HepG2 (cell line): ENCODE data around the gene ATN1. TPM values are rescaled to one million over a fixed set of nuclear protein-coding genes. Genes with fewer than 3 reads are reported as not detected.

Source experiments
- AGO2 ChIP-seq: fragments of 200-400 bp; formaldehyde crosslinking; optimal IDR thresholded peaks from 2 replicates; pipeline ENCODE3; 2017; ENCODE audit warnings: mild to moderate bottlenecking, low read depth, low read length, moderate library complexity
- AKNA ChIP-seq: sonication (generic); formaldehyde crosslinking; IDR thresholded peaks from 2 replicates; pipeline ENCODE4 v1.4.0; 2020; ENCODE audit warnings: missing genetic modification reagents, borderline replicate concordance
- EP300 ChIP-seq, 3 experiments: sonication (generic) in 1 of 3; formaldehyde crosslinking in 1 of 3; IDR thresholded peaks; 2 replicates each; pipeline versions ENCODE4 v1.5.1 to v1.6.1; 2011 to 2020; ENCODE audit warnings: low read depth in 2 of 3, low read length in 2 of 3, borderline replicate concordance in 1 of 3, improper control_type of control experiment in 1 of 3, mild to moderate bottlenecking in 1 of 3, missing genetic modification reagents in 1 of 3, moderate library complexity in 1 of 3
- KMT2A ChIP-seq: sonication (generic); formaldehyde crosslinking; IDR thresholded peaks from 2 replicates; pipeline ENCODE4 v1.4.0; 2020; ENCODE audit warnings: missing genetic modification reagents
- MEF2D ChIP-seq: sonication (generic); formaldehyde crosslinking; IDR thresholded peaks from 2 replicates; pipeline ENCODE4 v1.5.1; 2020; ENCODE audit warnings: mild to moderate bottlenecking, missing genetic modification reagents
- PREB ChIP-seq: sonication (generic); formaldehyde crosslinking; IDR thresholded peaks from 2 replicates; pipeline ENCODE4 v1.4.0; 2020; ENCODE audit warnings: missing genetic modification reagents
- ZBTB33 ChIP-seq: sonication (generic); formaldehyde crosslinking; IDR thresholded peaks from 2 replicates; pipeline ENCODE4 v1.4.0; 2020; ENCODE audit warnings: missing genetic modification reagents
- ZBTB43 ChIP-seq: sonication (generic); formaldehyde crosslinking; conservative IDR thresholded peaks from 2 replicates; pipeline ENCODE4 v1.4.0; 2020; ENCODE audit warnings: missing genetic modification reagents
- ZFX ChIP-seq: sonication (generic); formaldehyde crosslinking; IDR thresholded peaks from 2 replicates; pipeline ENCODE4 v1.4.0; 2020; ENCODE audit warnings: mild to moderate bottlenecking, low read depth, missing genetic modification reagents, moderate library complexity
- ZMAT5 ChIP-seq: sonication (generic); formaldehyde crosslinking; IDR thresholded peaks from 2 replicates; pipeline ENCODE4 v1.5.0; 2020; ENCODE audit warnings: mild to moderate bottlenecking, low read depth, missing genetic modification reagents, borderline replicate concordance
- ZNF558 ChIP-seq: sonication (generic); formaldehyde crosslinking; IDR thresholded peaks from 2 replicates; pipeline ENCODE4 v1.9.0; 2022; ENCODE audit warnings: mild to moderate bottlenecking, missing genetic modification reagents, borderline replicate concordance
- ZNF652 ChIP-seq: IDR thresholded peaks from 2 replicates; pipeline ENCODE4 v1.6.1; 2016; ENCODE audit warnings: low read depth, borderline replicate concordance
- ZNF781 ChIP-seq: sonication (generic); formaldehyde crosslinking; IDR thresholded peaks from 2 replicates; pipeline ENCODE4 v1.5.1; 2020; ENCODE audit warnings: borderline replicate concordance, mild to moderate bottlenecking, missing genetic modification reagents; ENCODE audit errors: not compliant biosample characterization
- polyA plus RNA-seq, 8 experiments: library from polyadenylated mRNA; depleted of rRNA in 3 of 8; stranded (reverse) in 7 of 8; unstranded in 1 of 8; fragments of >200 nt; fragmentation: Illumina TruSeq in 4 of 8; extraction: Trizol in 4 of 8; gene quantifications; 2 replicates each; pipeline versions ENCODE4 v1.2.1 to v1.2.3, GENCODE V29; 2011 to 2016; ENCODE audit warnings: low read depth in 4 of 8, missing spikeins in 1 of 8, mixed read lengths in 1 of 8; ENCODE audit not compliant: insufficient read depth in 1 of 8
- total RNA-seq, 5 experiments: library from RNA; depleted of rRNA; stranded (reverse); fragments of >200 nt; fragmentation: Illumina TruSeq; extraction: Trizol; gene quantifications; 2 replicates each; pipeline ENCODE4 v1.2.3, GENCODE V29; 2016; ENCODE audit warnings: low read depth in 1 of 5
- TF ChIP-seq, protein P1 (sequence below): sonication (generic); formaldehyde crosslinking; IDR thresholded peaks from 2 replicates; pipeline ENCODE4 v1.9.0; 2021; ENCODE audit warnings: missing genetic modification reagents, borderline replicate concordance

The ATN1 gene
- total and polyA plus RNA-seq, 2 of the 13 experiments (the other 11 are each of a cell fraction or from before 2014, with no cell fraction given), result 2.1 to 8.6 TPM

DNA sequence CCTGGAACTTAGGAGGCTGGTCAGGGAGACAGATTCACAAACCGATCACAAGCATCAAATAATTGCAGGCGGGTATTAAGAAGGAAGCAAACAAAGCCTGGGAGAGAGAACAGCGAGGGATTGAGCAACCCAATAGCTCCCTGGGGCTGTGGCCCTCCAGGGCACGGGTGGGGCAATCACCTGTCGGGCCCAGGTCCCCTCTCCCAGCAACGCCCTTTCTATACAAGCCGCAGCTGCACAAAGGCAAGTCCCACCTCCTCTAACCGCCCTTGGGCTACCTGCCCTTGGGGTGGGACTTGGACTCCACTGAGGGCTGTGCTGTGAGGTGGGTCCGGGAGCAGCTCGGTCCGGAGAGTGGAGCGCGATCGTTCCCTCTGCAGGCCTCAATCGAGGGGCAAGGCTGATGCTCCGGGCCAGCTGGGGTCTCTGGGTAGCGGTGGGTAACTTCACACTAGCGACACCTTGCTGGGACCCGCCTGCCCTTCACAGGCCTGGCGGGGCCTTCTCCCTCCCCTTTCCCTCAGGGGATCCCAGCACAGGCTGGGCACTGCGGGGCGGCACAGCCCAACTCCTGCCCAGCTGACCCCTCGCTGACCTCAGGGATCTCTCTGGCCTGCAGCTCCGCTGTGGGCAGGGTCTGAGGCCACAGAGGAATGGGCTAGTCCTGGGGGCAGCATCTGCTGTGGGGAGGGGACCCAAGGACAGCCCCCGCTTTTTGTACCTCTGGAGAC is 34.7 kb downstream of the ATN1 start (continued):
- TF ChIP-seq AKNA (0 out of 2 replicates have a peak, but pooled peaks have one; percentile 59), ZNF652 (CRISPR knock-in tag) (no peak), AGO2 (peak; percentile 46), MEF2D (CRISPR knock-in tag) (no peak), EP300 (IDR thresholded peaks at IDR 0.05; ENCODE audit: low read depth in 2 of 2, low read length in 2 of 2) (no peak), EP300 (CRISPR knock-in tag; IDR thresholded peaks at IDR 0.05; ENCODE audit: borderline replicate concordance) (no peak), ZNF781 (CRISPR knock-in tag) (peak; percentile 78), ZNF558 (CRISPR knock-in tag) (no peak), PREB (CRISPR knock-in tag) (no peak), ZFX (CRISPR knock-in tag) (peak; percentile 9; the same call in 1 of the 2 replicates), KMT2A (CRISPR knock-in tag) (no peak), ZMAT5 (CRISPR knock-in tag) (no peak), ZBTB43 (CRISPR knock-in tag) (no peak), ZBTB33 (CRISPR knock-in tag) (peak; percentile 76)
- TF ChIP-seq, protein P1, sequence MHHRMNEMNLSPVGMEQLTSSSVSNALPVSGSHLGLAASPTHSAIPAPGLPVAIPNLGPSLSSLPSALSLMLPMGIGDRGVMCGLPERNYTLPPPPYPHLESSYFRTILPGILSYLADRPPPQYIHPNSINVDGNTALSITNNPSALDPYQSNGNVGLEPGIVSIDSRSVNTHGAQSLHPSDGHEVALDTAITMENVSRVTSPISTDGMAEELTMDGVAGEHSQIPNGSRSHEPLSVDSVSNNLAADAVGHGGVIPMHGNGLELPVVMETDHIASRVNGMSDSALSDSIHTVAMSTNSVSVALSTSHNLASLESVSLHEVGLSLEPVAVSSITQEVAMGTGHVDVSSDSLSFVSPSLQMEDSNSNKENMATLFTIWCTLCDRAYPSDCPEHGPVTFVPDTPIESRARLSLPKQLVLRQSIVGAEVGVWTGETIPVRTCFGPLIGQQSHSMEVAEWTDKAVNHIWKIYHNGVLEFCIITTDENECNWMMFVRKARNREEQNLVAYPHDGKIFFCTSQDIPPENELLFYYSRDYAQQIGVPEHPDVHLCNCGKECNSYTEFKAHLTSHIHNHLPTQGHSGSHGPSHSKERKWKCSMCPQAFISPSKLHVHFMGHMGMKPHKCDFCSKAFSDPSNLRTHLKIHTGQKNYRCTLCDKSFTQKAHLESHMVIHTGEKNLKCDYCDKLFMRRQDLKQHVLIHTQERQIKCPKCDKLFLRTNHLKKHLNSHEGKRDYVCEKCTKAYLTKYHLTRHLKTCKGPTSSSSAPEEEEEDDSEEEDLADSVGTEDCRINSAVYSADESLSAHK (CRISPR knock-in tag), result 0 out of 2 replicates have a peak, but pooled peaks have one; percentile 41
